ENCODE results near the gene RNF8.

- no peak for TF ChIP-seq POLR2A (IDR thresholded peaks at IDR 0.05)
- no peak for TF ChIP-seq CTCF (IDR thresholded peaks at IDR 0.05)
Measured at GRCh38 chr6:37305841-37306425, 47.9 kb upstream of the RNF8 start.
